BJ (cell line): ENCODE measurements around the gene MBD1. TPM values are rescaled to one million over a fixed set of nuclear protein-coding genes. Genes with fewer than 3 reads are reported as not detected.

Source experiments
- CTCF ChIA-PET: fragments of 350-600 bp; formaldehyde crosslinking; extraction: SDS; loops from one replicate; lab custom pipeline; 2021; ENCODE audit warnings: antibody characterized with exemption, inconsistent platforms; lab: Yijun Ruan, JAX
- POLR2A ChIA-PET: fragments of 300-600 bp; sonication (Branson Sonifier 250); formaldehyde crosslinking; extraction: SDS; loops from one replicate; lab custom pipeline; 2021; ENCODE audit warnings: antibody characterized with exemption; lab: Charles Lee
- DNase-seq: peaks from one replicate; pipeline ENCODE4 v3.0.0-alpha.2; 2011; ENCODE audit warnings: low read depth
- H3K27me3 ChIP-seq: 2 replicates; pipeline ENCODE4 v1.6.0; 2011; ENCODE audit warnings: low read length; ENCODE audit not compliant: control insufficient read depth, insufficient read depth
- H3K36me3 ChIP-seq: 2 replicates; pipeline ENCODE4 v1.5.1; 2011; ENCODE audit warnings: low read length; ENCODE audit not compliant: control insufficient read depth, insufficient read depth
- H3K4me3 ChIP-seq: 2 replicates; pipeline ENCODE4 v1.5.1; 2011; ENCODE audit warnings: low read depth, mild to moderate bottlenecking, control low read depth, low read length
- polyA plus RNA-seq: library from polyadenylated mRNA; depleted of rRNA; stranded (reverse); fragments of >200 nt; gene quantifications from 2 replicates; pipeline ENCODE4 v1.2.3, GENCODE V29; 2011
- TF ChIP-seq, protein P1 (sequence below): IDR thresholded peaks from 2 replicates; pipeline ENCODE4 v1.5.1; 2011; ENCODE audit warnings: low read depth, mild to moderate bottlenecking, control low read depth, inconsistent platforms, low read length, moderate library complexity; ENCODE audit not compliant: insufficient read depth

MBD1 gene
- polyA plus RNA-seq, 1 experiment = 54.4 TPM

DNA sequence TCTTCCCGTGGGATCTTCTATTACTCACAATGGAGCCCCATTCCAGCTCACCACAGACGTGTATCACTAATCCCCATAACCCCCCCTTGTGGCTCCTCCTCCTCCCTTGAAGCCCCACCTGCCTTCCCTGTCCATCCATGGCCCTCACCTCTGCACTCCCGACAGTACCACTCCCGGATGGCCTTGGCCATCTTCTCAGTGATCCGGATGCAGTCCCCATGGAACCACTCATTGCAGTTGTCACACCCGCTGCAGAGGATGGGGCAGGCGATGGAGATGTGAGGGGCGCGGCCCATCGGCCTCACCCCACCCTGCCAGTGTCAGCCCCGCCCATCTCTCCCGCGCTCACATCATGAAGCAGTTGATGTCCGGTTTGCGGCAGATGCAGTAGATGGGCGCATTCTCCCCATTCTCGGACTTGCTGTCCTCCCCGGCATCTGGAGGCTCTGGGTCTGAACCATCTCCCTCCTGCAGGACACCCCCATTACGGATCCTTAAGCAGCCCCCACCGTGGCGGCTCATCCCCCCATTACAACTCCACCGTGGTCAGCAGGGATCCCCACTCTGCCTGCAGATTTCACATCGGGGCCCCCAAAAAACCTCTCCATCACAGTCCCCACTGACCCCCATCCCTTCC is 5.2 kb upstream of the MBD1 start:
- TF ChIP-seq, protein P1, sequence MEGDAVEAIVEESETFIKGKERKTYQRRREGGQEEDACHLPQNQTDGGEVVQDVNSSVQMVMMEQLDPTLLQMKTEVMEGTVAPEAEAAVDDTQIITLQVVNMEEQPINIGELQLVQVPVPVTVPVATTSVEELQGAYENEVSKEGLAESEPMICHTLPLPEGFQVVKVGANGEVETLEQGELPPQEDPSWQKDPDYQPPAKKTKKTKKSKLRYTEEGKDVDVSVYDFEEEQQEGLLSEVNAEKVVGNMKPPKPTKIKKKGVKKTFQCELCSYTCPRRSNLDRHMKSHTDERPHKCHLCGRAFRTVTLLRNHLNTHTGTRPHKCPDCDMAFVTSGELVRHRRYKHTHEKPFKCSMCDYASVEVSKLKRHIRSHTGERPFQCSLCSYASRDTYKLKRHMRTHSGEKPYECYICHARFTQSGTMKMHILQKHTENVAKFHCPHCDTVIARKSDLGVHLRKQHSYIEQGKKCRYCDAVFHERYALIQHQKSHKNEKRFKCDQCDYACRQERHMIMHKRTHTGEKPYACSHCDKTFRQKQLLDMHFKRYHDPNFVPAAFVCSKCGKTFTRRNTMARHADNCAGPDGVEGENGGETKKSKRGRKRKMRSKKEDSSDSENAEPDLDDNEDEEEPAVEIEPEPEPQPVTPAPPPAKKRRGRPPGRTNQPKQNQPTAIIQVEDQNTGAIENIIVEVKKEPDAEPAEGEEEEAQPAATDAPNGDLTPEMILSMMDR = no peak
- POLR2A ChIA-PET = no interaction called here
- DNase-seq = no peak
- CTCF ChIA-PET = no interaction called here
- H3K27me3 ChIP-seq = peaks cover 2% of the 10 kb centered on the region; the same call in 1 of the 2 replicates
- peaks cover 21% of the 10 kb centered on the region for H3K36me3 ChIP-seq
- H3K4me3 ChIP-seq = peak overlapping the region; percentile 96

- peaks cover 21% of the 10 kb centered on the region for H3K36me3 ChIP-seq
- peaks cover 1% of the 10 kb centered on the region; the same call in 1 of the 2 replicates for H3K27me3 ChIP-seq
- CTCF ChIA-PET = no interaction called here
- no peak for DNase-seq
- no peak overlapping the region; the same call in 1 of the 2 replicates for H3K4me3 ChIP-seq
- TF ChIP-seq, protein P1 = no peak
- POLR2A ChIA-PET = no interaction called here
Observed at GRCh38 chr18:50285631-50286321, 4.5 kb upstream of the MBD1 start.

DNA sequence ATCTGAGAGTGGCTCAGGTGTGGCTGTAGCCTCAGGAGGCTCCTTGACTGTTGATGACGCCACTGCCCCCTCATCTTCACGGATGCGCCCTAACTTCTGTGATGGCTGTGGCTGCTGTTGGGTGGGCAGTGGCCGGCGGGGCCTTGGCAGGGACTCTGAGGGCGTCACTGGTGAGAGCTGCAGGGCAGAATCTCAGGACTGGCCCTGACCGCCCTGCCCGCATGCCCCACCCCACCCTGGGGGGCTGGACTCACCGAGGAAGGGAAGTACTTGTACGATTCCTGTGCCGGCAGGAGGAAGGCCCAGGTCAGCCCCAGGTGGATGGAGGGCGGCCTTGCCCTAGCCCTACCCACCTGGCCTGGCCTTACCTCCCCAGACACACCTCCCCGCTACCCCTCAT is 3.7 kb upstream of the MBD1 start:
- POLR2A ChIA-PET = no interaction called here
- H3K36me3 ChIP-seq = peaks cover 21% of the 10 kb centered on the region
- CTCF ChIA-PET = no interaction called here
- TF ChIP-seq, protein P1 = no peak
- H3K4me3 ChIP-seq = no peak overlapping the region
- no peak for DNase-seq
- H3K27me3 ChIP-seq = no peaks in the 10 kb centered on the region

- Histone ChIP-seq H3K36me3 (peaks cover 21% of the 10 kb centered on the region), H3K4me3 (no peak overlapping the region), H3K27me3 (no peaks in the 10 kb centered on the region)
- CTCF ChIA-PET = no interaction called here
- POLR2A ChIA-PET = no interaction called here
- TF ChIP-seq, protein P1 = no peak
- DNase-seq = no peak
Observed at GRCh38 chr18:50284255-50284885, 3.0 kb upstream of the MBD1 start.

DNA sequence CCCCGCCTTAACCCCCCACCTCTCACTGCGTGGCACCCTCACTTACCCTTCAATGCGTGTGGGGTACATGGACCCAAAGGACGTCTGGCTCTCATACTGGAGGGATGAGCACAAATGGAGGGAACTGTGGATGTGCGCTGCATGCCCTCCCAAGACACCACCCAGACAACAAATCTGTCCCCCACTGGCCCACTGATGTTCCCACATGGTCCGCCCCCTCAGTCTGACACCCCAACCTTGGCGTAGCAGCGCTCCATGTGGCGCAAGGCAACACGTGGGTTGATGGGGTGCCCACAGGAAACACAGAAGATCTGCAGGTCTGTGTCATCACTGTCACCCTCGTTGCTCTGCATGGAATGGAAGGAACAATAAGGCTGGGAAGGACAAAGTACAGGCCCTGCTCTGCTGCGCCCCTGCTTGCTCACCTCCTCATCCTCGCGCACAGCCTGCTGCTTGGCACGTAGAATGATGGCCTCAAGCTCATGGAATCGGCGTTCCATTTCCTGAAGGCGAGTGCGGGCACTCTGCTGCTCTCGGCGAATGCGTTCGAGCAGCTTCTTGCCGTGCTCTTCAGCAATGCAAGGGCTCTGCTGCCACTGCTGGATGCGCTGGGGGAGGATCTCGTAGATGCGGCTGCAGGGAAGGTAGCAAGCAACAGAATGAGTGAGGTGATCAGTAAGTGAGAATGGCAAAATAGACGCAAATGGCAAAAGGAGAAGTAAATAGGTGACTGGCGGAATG is 2.3 kb upstream of the MBD1 start:
- Histone ChIP-seq H3K4me3 (no peak overlapping the region), H3K27me3 (no peaks in the 10 kb centered on the region), H3K36me3 (peaks cover 21% of the 10 kb centered on the region)
- ChIA-PET CTCF (interaction anchor here (0.9 kb wide), 1 partner anchor 74 kb away, joined by 4 read pairs; no protein-coding TSS in a partner anchor), POLR2A (no interaction called here)
- no peak for DNase-seq
- TF ChIP-seq, protein P1 = no peak
